Mesenchymal stem cell (in vitro differentiated cells and primary cell): ENCODE results near the gene ZDHHC14.

Source experiments
- DNase-seq: peaks from one replicate; pipeline ENCODE4 v3.0.0-alpha.2; 2013
- H2AFZ ChIP-seq: one replicate; pipeline ENCODE4 v1.6.1; 2013; ENCODE audit warnings: low read depth, mild to moderate bottlenecking, control low read depth, inconsistent platforms, low read length, moderate library complexity
- H2AK5ac ChIP-seq: 2 replicates; pipeline ENCODE4 v1.6.1; 2013; ENCODE audit warnings: low read length, moderate library complexity, mild to moderate bottlenecking, inconsistent platforms; ENCODE audit not compliant: severe bottlenecking
- H2BK120ac ChIP-seq: one replicate; pipeline ENCODE4 v1.6.1; 2013; ENCODE audit warnings: low read depth, mild to moderate bottlenecking, inconsistent platforms, low read length, moderate library complexity
- H2BK12ac ChIP-seq, 2 experiments: one replicate each; pipeline ENCODE4 v1.6.1; 2013; ENCODE audit warnings: inconsistent platforms in 2 of 2, low read length in 2 of 2, mild to moderate bottlenecking in 2 of 2, moderate library complexity in 2 of 2, control low read depth in 1 of 2
- H2BK15ac ChIP-seq: one replicate; pipeline ENCODE4 v1.6.1; 2013; ENCODE audit warnings: mild to moderate bottlenecking, low read depth, inconsistent platforms; ENCODE audit not compliant: poor library complexity, severe bottlenecking
- H2BK5ac ChIP-seq: 2 replicates; pipeline ENCODE4 v1.6.1; 2013; ENCODE audit warnings: low read depth, mild to moderate bottlenecking, low read length, control low read depth, inconsistent platforms; ENCODE audit not compliant: poor library complexity, severe bottlenecking
- H3K14ac ChIP-seq, 2 experiments: one replicate each; pipeline ENCODE4 v1.6.1; 2013; ENCODE audit warnings: inconsistent platforms in 2 of 2, low read length in 2 of 2, control low read depth in 1 of 2, mild to moderate bottlenecking in 1 of 2, moderate library complexity in 1 of 2
- H3K18ac ChIP-seq, 2 experiments: one replicate each; pipeline ENCODE4 v1.6.1; 2013; ENCODE audit warnings: inconsistent platforms in 2 of 2, low read length in 2 of 2, control low read depth in 1 of 2, low read depth in 1 of 2, mild to moderate bottlenecking in 1 of 2
- H3K23ac ChIP-seq, 2 experiments: one replicate each; pipeline ENCODE4 v1.6.1; 2013; ENCODE audit warnings: inconsistent platforms in 2 of 2, low read length in 2 of 2, mild to moderate bottlenecking in 2 of 2, moderate library complexity in 2 of 2, control low read depth in 1 of 2
- H3K27ac ChIP-seq: 2 replicates; pipeline ENCODE4 v1.5.1; 2013; ENCODE audit warnings: mild to moderate bottlenecking, moderate library complexity, low read length, control low read depth, inconsistent platforms; ENCODE audit not compliant: poor library complexity, severe bottlenecking
- H3K27me3 ChIP-seq, 2 experiments: 2 replicates each; pipeline versions ENCODE4 v1.6.1 to v1.7.0; 2013; ENCODE audit warnings: low read length in 2 of 2, mild to moderate bottlenecking in 2 of 2, moderate library complexity in 2 of 2, control low read depth in 1 of 2, inconsistent platforms in 1 of 2; ENCODE audit not compliant: control insufficient read depth in 1 of 2, insufficient read depth in 1 of 2
- H3K36me3 ChIP-seq, 2 experiments: 2 replicates each; pipeline versions ENCODE4 v1.6.1 to v1.7.0; 2013; ENCODE audit warnings: low read length in 2 of 2, control low read depth in 1 of 2, inconsistent platforms in 1 of 2, low read depth in 1 of 2, mild to moderate bottlenecking in 1 of 2; ENCODE audit not compliant: insufficient read depth in 2 of 2, control insufficient read depth in 1 of 2
- H3K4ac ChIP-seq, 2 experiments: one replicate each; pipeline ENCODE4 v1.6.1; 2013; ENCODE audit warnings: inconsistent platforms in 2 of 2, low read length in 2 of 2, mild to moderate bottlenecking in 2 of 2, moderate library complexity in 2 of 2, control low read depth in 1 of 2, low read depth in 1 of 2
- H3K4me1 ChIP-seq: 2 replicates; pipeline ENCODE4 v1.6.1; 2013; ENCODE audit warnings: low read depth, low read length, control low read depth; ENCODE audit not compliant: control insufficient read depth, insufficient read depth
- H3K4me2 ChIP-seq: 2 replicates; pipeline ENCODE4 v1.6.1; 2013; ENCODE audit warnings: low read length, mild to moderate bottlenecking, inconsistent platforms; ENCODE audit not compliant: poor library complexity, severe bottlenecking
- H3K4me3 ChIP-seq, 2 experiments: 2 replicates each; pipeline versions ENCODE4 v1.5.1 to v1.7.0; 2013; ENCODE audit warnings: low read length in 2 of 2, mild to moderate bottlenecking in 2 of 2, control low read depth in 1 of 2, low read depth in 1 of 2; ENCODE audit not compliant: insufficient read depth in 1 of 2
- H3K79me1 ChIP-seq: replicated peaks from 2 replicates; pipeline ENCODE4 v1.6.1; 2013; ENCODE audit warnings: mild to moderate bottlenecking, control low read depth, low read length, inconsistent platforms; ENCODE audit not compliant: poor library complexity, severe bottlenecking
- H3K9ac ChIP-seq: 2 replicates; pipeline ENCODE4 v1.7.0; 2013; ENCODE audit warnings: mild to moderate bottlenecking, low read length, moderate library complexity
- H3K9me3 ChIP-seq: 2 replicates; pipeline ENCODE4 v1.7.0; 2013; ENCODE audit warnings: mild to moderate bottlenecking, low read length; ENCODE audit not compliant: control insufficient read depth
- H4K8ac ChIP-seq: one replicate; pipeline ENCODE4 v1.6.1; 2013; ENCODE audit warnings: inconsistent platforms, mild to moderate bottlenecking, low read length, moderate library complexity
- H4K91ac ChIP-seq: one replicate; pipeline ENCODE4 v1.6.1; 2013; ENCODE audit warnings: mild to moderate bottlenecking, low read length, inconsistent platforms
- WGBS: methylation state at CpG from one replicate; pipeline ENCODE4 v1.1.7; 2013; ENCODE audit warnings: mixed read lengths; 5-methylcytosine and 5-hydroxymethylcytosine counted together

Gene ZDHHC14

GRCh38 chr6:157641837-157642236, 260.8 kb downstream of the ZDHHC14 start:
- H3K27me3 ChIP-seq: no peaks in the 10 kb centered on the region
- no peak overlapping the region for H3K27ac ChIP-seq
- 95% methylated on average over 1 of the region's 2 CpGs for WGBS

GRCh38 chr6:157642736-157643135, 261.7 kb downstream of the ZDHHC14 start:
- Histone ChIP-seq H3K4me2 (no peak overlapping the region), H3K9me3 (no peaks in the 10 kb centered on the region), H3K27ac (no peak overlapping the region), H3K79me1 (no peaks in the 10 kb centered on the region), H4K91ac (no peak overlapping the region), H3K4me1 (peaks cover 3% of the 10 kb centered on the region), H2AK5ac (no peak overlapping the region), H3K27me3 (no peaks in the 10 kb centered on the region), H2BK12ac (no peak overlapping the region), H3K4ac (no peak overlapping the region), H2BK15ac (no peak overlapping the region), H3K14ac (no peak overlapping the region), H3K4me3 (no peak overlapping the region), H3K23ac (no peak overlapping the region), H3K18ac (no peak overlapping the region), H4K8ac (no peak overlapping the region), H3K9ac (no peak overlapping the region), H2AFZ (no peak overlapping the region), H3K36me3 (peaks cover 3 to 7% of the 10 kb centered on the region in 2 experiments), H2BK120ac (no peak overlapping the region), H2BK5ac (no peak overlapping the region)
- no peak for DNase-seq
- 87% methylated on average over 3 of the region's 3 CpGs for WGBS

More at GRCh38 chr6:157641837-157642236, 260.8 kb downstream of the ZDHHC14 start:
- no peak overlapping the region for H2BK5ac ChIP-seq
- H3K18ac ChIP-seq: no peak overlapping the region
- DNase-seq: no peak
- H2BK120ac ChIP-seq: no peak overlapping the region
- no peak overlapping the region for H3K23ac ChIP-seq
- no peak overlapping the region for H2AFZ ChIP-seq
- no peaks in the 10 kb centered on the region for H3K9me3 ChIP-seq
- no peak overlapping the region for H3K4me2 ChIP-seq
- no peak overlapping the region for H4K91ac ChIP-seq
- H2BK15ac ChIP-seq: no peak overlapping the region
- no peak overlapping the region for H2AK5ac ChIP-seq
- H3K36me3 ChIP-seq: peaks cover 0 to 3% of the 10 kb centered on the region in 2 experiments
- H3K4ac ChIP-seq: no peak overlapping the region
- no peak overlapping the region for H3K4me3 ChIP-seq
- no peak overlapping the region for H4K8ac ChIP-seq
- peaks cover 5% of the 10 kb centered on the region for H3K4me1 ChIP-seq
- H3K9ac ChIP-seq: no peak overlapping the region
- H3K14ac ChIP-seq: no peak overlapping the region
- no peak overlapping the region for H2BK12ac ChIP-seq
- no peaks in the 10 kb centered on the region for H3K79me1 ChIP-seq

GRCh38 chr6:157644043-157644810, 263.2 kb downstream of the ZDHHC14 start:
- Histone ChIP-seq H3K27ac (no peak overlapping the region), H2AK5ac (no peak overlapping the region), H2BK5ac (no peak overlapping the region), H3K36me3 (peaks cover 5 to 8% of the 10 kb centered on the region in 2 experiments), H3K4ac (no peak overlapping the region), H3K27me3 (no peaks in the 10 kb centered on the region), H4K8ac (no peak overlapping the region), H3K23ac (no peak overlapping the region), H3K9me3 (no peaks in the 10 kb centered on the region), H2BK12ac (no peak overlapping the region), H3K4me1 (peaks cover 5% of the 10 kb centered on the region), H3K79me1 (no peaks in the 10 kb centered on the region), H3K4me2 (no peak overlapping the region), H2BK120ac (no peak overlapping the region), H2BK15ac (no peak overlapping the region), H3K18ac (no peak overlapping the region), H2AFZ (no peak overlapping the region), H3K9ac (no peak overlapping the region), H3K14ac (no peak overlapping the region), H4K91ac (no peak overlapping the region), H3K4me3 (no peak overlapping the region)
- WGBS: 90% methylated on average over 12 of the region's 13 CpGs
- peak; percentile 1 for DNase-seq

GRCh38 chr6:157645201-157645795, 264.3 kb downstream of the ZDHHC14 start:
- no peak overlapping the region for H3K4me2 ChIP-seq
- no peak overlapping the region for H2BK5ac ChIP-seq
- no peak overlapping the region for H3K4me3 ChIP-seq
- H2BK15ac ChIP-seq: no peak overlapping the region
- H3K9ac ChIP-seq: no peak overlapping the region
- H2BK12ac ChIP-seq: no peak overlapping the region
- WGBS: 93% methylated on average over 20 of the region's 20 CpGs
- H3K27ac ChIP-seq: no peak overlapping the region
- H2BK120ac ChIP-seq: no peak overlapping the region
- H4K91ac ChIP-seq: no peak overlapping the region
- H3K9me3 ChIP-seq: no peaks in the 10 kb centered on the region
- H3K18ac ChIP-seq: no peak overlapping the region
- H3K4me1 ChIP-seq: peaks cover 6% of the 10 kb centered on the region
- no peak overlapping the region for H3K14ac ChIP-seq
- no peak overlapping the region for H4K8ac ChIP-seq
- peaks cover 8 to 9% of the 10 kb centered on the region in 2 experiments for H3K36me3 ChIP-seq
- no peak overlapping the region for H3K23ac ChIP-seq
- no peak for DNase-seq
- H3K27me3 ChIP-seq: peaks cover 0 to 2% of the 10 kb centered on the region in 2 experiments
- no peak overlapping the region for H2AK5ac ChIP-seq
- H2AFZ ChIP-seq: no peak overlapping the region
- no peak overlapping the region for H3K4ac ChIP-seq
- no peaks in the 10 kb centered on the region for H3K79me1 ChIP-seq
